Non-pigmented ciliary epithelial cell (primary cell): ENCODE data around the gene PANK2.
"Not testable (repeated sequence)": the region's sequence is repeated elsewhere in the genome, so short reads cannot be mapped to it uniquely, and the experiment has no call there.

ENCODE experiments used
- DNase-seq: peaks from one replicate; pipeline ENCODE4 v3.0.0-alpha.2; 2010; ENCODE audit warnings: low read depth

Gene PANK2

DNA sequence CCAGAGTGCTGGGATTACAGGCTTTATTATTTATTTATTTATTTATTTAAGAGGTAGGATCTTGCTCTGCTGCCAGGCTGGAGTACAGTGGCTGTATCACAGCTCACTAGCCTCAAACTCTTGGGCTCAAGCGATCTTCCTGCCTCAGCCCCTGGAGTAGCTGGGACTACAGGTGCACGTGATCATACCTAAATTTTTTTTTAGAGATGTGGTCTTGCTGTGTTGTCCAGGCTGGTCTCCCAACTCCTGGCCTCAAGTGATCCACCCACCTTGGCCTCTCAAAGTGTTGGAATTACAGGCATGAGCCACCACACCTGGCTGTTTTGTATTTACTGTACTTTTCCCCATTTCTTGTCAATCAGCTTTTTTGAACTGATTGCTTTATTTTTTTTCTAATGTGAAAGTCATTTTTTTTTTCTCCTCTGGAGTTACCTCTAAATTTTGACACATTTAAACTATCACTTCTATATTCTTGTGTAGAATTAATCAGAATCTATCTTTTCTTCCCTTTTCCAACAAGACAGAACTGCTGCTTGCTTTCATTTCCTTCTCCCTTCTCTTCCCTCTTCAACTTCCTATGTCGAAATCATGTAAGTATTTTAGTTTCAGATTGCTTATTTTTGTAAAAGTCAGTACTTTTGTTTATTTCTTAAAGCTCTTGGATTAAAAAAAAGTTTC is 12.0 kb downstream of the PANK2 start:
- no peak for DNase-seq

- DNase-seq: no peak
Measured at GRCh38 chr20:3901706-3902440, 12.7 kb downstream of the PANK2 start.

DNA sequence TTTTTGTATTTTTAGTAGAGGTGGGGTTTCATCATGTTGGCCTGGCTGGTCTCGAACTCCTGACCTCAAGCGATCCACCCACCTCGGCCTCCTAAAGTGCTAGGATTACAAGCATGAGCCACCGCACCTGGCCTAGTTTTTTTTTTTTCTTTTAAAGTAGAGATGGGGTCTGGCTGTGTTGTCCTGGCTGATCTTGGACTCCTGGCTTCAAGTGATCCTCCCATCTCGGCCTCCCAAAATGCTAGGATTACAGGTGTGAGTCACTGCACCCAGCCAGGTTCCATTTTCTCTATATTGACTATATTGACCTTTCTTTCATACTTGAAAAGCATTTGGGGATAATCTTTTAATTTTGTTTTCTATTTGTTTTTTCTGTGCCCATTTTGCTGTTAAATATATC is 13.3 kb downstream of the PANK2 start:
- DNase-seq: no peak

DNA sequence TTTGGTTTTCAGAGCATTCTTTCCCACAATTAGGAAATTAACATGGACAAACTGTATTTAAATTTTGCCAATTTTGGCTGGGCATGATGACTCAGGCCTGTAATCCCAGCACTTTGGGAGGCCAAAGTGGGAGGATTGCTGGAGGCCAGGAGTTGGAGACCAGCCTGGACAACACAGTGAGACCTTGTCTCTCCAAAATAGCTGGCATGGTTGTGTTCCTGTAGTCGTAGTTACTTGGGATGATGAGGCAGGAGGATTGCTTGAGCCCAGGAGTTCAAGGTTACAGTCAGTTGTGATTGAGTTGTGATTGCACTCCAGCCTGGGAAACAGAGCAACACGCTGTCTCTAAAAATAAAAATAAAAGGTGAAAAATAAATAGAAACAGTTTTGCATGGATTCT is 15.0 kb downstream of the PANK2 start:
- DNase-seq: no peak

GRCh38 chr20:3904857-3905256 is 15.7 kb downstream of the PANK2 start:
- no peak for DNase-seq

DNA sequence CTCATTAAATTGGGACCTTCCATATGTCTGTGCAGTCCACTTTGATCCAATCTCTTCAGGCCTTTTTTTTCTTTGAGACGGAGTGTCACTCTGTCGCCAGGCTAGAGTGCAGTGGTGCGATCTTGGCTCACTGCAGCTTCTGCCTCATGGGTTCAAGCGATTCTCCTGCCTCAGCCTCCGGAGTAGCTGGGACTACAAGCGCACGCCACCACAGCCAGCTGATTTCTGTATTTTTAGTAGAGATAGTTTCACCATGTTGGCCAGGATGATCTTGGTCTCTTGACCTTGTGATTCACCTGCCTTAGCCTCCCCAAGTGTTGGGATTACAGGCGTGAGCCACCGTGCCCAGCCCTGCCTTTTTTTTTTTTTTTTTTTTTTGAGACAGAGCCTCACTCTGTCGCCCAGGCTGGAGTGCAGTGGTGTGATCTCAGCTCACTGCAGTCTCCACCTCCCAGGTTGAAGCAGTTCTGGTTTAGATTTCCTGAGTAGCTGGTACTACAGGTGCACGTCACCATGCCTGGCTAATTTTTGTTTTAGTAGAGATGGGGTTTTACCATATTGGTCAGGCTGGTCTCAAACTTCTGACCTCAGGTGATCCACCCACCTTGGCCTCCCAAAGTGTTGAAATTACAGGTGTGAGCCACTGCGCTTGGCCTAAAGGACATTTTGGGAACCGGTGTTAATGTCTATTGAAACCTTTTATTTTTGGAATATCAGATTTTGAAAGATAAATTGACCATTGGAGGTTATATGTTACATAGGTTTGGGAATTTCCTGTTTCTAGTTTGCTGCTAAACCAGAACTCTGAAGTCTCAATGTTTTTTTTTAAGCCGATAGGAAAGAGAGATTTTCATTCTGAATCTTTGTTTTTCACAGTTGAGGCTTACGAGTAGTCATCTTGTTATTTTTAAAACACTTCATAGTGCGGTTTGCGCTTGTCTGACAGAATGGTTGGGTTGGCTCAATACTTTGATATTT is 17.8 kb downstream of the PANK2 start:
- not testable (repeated sequence) for DNase-seq

- DNase-seq: no peak
Measured at GRCh38 chr20:3908667-3909066, 19.5 kb downstream of the PANK2 start.

DNA sequence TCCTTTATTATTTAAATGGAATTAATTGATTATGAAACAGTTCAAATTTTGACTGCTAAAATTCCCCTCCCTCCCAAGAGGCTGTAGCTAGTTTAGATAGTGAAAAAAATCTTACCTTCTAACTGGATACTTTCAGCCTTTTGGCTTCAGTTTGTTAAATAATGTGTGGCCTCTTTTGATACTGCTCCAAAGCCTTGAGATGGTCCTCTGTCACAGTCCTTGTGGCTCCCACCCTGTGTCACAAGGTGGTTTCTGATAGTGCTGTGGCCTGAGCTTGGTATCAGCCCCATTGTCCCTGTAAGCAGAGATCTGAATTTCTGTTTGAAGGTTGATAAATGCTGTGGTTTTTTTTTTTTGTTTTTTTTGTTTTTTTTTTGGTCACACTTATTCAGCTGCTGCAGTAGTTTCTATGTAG is 20.8 kb downstream of the PANK2 start:
- no peak for DNase-seq

- no peak for DNase-seq
Measured at GRCh38 chr20:3910853-3911252, 21.7 kb downstream of the PANK2 start.

DNA sequence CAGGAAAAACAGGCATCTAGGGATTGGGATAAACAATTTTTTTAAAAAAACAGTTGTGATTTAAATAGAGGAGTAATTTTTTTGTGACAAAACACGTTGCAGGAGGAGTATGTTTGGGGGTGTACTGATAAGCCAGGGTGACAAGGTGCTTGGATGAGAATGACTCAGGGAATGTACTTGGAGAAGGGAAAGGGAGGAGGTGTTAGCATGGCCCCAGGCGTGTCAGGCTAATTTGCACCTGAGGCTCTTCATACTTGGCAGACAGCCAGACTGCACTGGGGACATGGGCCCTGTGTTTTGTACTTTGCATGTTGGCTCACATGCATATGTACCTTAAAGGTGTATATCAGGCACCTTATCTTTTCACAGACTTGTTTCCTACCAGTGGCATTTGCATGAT is 22.8 kb downstream of the PANK2 start:
- DNase-seq: no peak

GRCh38 chr20:3914446-3914845 is 25.3 kb downstream of the PANK2 start:
- no peak for DNase-seq

GRCh38 chr20:3915691-3916090 is 26.5 kb downstream of the PANK2 start:
- DNase-seq: no peak

GRCh38 chr20:3916364-3916763 is 27.2 kb downstream of the PANK2 start:
- no peak for DNase-seq

DNA sequence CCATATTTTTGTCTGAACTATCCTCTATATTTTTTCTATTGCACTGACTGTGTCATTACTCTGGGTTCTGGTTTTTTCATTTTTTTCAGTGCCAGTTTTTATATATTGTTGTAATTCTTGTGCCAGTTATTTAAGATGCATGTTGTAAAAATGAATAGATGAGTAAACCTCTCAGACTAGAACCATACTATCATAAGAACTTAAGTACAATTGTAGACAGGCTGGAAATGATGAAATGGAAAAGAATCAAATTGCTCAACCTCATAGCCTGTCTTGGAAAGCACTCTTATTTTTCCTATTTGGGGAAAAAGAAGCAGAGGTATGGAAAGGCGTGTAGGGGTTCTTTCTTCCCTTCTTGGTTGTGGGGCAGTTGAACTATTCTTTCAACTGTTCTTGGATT is 30.2 kb downstream of the PANK2 start:
- DNase-seq: no peak

- no peak for DNase-seq
Measured at GRCh38 chr20:3922223-3922982, 33.2 kb downstream of the PANK2 start.

GRCh38 chr20:3922983-3923339 is 33.8 kb downstream of the PANK2 start:
- no peak for DNase-seq

GRCh38 chr20:3923818-3924217 is 34.6 kb downstream of the PANK2 start:
- DNase-seq: peak; percentile 19

DNA sequence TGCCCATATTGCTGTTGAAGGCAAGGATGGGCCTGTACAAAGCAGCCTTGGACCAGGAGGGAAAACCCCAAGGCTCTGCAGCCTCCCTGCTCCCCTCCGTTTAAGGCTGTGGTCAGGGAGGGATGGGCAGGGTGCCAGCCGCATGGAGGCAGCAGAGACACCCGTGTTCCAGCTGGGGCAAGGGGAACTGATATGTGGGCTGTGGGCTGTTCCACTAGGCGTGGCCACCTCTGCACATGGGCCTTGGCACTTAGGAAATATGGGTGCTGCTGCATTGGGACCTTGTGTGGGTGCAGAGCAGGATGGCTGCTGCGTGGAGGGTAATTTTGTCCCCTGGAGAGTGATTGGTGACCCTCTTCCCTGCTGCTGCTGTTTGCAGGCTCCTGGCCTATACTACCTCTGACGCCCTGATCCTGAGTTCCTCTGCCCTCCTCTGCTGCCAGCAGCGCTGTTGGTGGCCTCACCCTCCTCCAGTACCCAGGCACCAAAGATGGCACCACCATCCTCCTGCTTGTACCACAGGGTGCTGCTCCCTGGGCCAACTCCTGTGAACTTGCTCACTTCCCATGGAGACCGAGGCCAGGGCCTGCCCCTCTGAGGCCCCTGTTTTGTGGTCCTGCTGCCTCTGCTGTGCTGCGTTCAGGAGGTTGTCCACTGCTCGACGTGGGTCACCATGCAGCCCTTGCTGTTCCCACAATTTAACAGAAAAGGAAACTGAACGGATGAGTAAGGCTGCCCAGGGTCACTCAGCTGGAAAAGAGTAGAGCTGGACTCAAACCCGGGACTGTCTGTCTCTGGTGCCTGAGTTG is 35.3 kb downstream of the PANK2 start:
- no peak for DNase-seq

DNA sequence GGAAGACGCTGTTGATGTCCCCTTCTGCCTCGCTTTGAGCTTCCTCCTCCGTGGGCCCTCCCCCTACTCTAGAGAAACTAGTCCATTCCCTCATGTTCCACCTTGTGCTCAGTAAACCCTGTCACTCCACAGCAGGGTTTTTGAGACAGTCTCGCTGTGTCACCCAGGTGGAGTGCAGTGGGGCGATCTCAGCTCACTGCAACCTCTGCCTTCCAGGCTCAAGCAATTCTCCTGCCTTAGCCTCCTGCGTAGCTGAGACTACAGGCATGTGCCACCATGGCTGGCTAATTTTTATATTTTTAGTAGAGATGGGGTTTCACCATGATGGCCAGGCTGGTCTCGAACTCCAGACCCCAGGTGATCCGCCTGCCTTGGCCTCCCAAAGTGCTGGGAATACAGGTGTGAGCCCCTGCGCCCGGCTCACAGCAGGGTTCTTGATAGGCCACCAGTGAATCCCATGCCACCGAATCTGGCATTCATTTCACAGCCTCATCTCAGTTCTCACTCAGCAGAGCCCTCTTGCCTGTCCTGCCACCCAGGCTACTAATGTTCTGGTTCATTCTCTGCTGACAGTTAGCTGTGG is 36.0 kb downstream of the PANK2 start:
- no peak for DNase-seq

- no peak for DNase-seq
Measured at GRCh38 chr20:3925899-3926638, 36.9 kb downstream of the PANK2 start.
